Measurements from ENCODE around the gene SESN2.

The SESN2 gene

GRCh38 chr1:28259252-28259933 is at the start of gene SESN2:
TSS of gene SESN2 (plus strand) at chr1:28259518. CDS start at chr1:28259848, 330 bp downstream.
- peak; percentile 100 for DNase-seq (ENCODE audit: low spot score)

GRCh38 chr1:28209700-28210099 is 49.6 kb upstream of the SESN2 start:
- DNase-seq (ENCODE audit: low spot score) = no peak

GRCh38 chr1:28213315-28213714 is 46.0 kb upstream of the SESN2 start:
- DNase-seq (ENCODE audit: low spot score) = no peak

GRCh38 chr1:28229089-28229488 is 30.2 kb upstream of the SESN2 start:
- DNase-seq (ENCODE audit: low spot score) = no peak

- DNase-seq (ENCODE audit: low spot score) = no peak
Observed at GRCh38 chr1:28229996-28230395, 29.3 kb upstream of the SESN2 start.

GRCh38 chr1:28232558-28233263 is 26.6 kb upstream of the SESN2 start, which contains the start of gene DNAJC8:
TSS of gene DNAJC8 (minus strand) at chr1:28233029. CDS start at chr1:28232998, 31 bp downstream.
- peak; percentile 93 for DNase-seq (ENCODE audit: low spot score)

GRCh38 chr1:28233264-28233606 is 26.1 kb upstream of the SESN2 start:
- no peak for DNase-seq (ENCODE audit: low spot score)

GRCh38 chr1:28235755-28236655 is 23.3 kb upstream of the SESN2 start, which contains the start of gene ATP5IF1:
TSS of gene ATP5IF1 (plus strand) at chr1:28236124. CDS start at chr1:28236184, 60 bp downstream.
- DNase-seq (ENCODE audit: low spot score) = peak; percentile 98

GRCh38 chr1:28236656-28237322 is 22.5 kb upstream of the SESN2 start:
- no peak for DNase-seq (ENCODE audit: low spot score)

GRCh38 chr1:28239004-28239403 is 20.3 kb upstream of the SESN2 start:
- no peak for DNase-seq (ENCODE audit: low spot score)

GRCh38 chr1:28240024-28240423 is 19.3 kb upstream of the SESN2 start:
- DNase-seq (ENCODE audit: low spot score) = no peak

GRCh38 chr1:28241638-28242241 is 17.6 kb upstream of the SESN2 start:
- no peak for DNase-seq (ENCODE audit: low spot score)

- DNase-seq (ENCODE audit: low spot score) = no peak
Observed at GRCh38 chr1:28243685-28244311, 15.5 kb upstream of the SESN2 start.

GRCh38 chr1:28244549-28245251 is 14.6 kb upstream of the SESN2 start:
- no peak for DNase-seq (ENCODE audit: low spot score)

GRCh38 chr1:28246427-28246832 is 12.9 kb upstream of the SESN2 start:
- DNase-seq (ENCODE audit: low spot score) = peak; percentile 78

- DNase-seq (ENCODE audit: low spot score) = no peak
Observed at GRCh38 chr1:28247612-28248272, 11.6 kb upstream of the SESN2 start.

- DNase-seq (ENCODE audit: low spot score) = peak; percentile 88
Observed at GRCh38 chr1:28248273-28249012, 10.9 kb upstream of the SESN2 start.

GRCh38 chr1:28249013-28249865 is 10.1 kb upstream of the SESN2 start:
- DNase-seq (ENCODE audit: low spot score) = no peak
